Measurements from ENCODE around the gene ANKMY1. TPM values are rescaled to one million over a fixed set of nuclear protein-coding genes. Genes with fewer than 3 reads are reported as not detected.

ANKMY1 gene
- total and polyA plus RNA-seq, 9 donors, result 5.2 to 10.8 (median 7.7) TPM

- WGBS (ENCODE audit: insufficient coverage), result 16% methylated on average over 42 of the region's 52 CpGs
- H3K4me3 ChIP-seq (ENCODE audit: low read length), result no peak overlapping the region
Observed at GRCh38 chr2:240520130-240520973, 37.4 kb downstream of the ANKMY1 start.

GRCh38 chr2:240519396-240520129 lies 38.2 kb downstream of the ANKMY1 start:
- H3K4me3 ChIP-seq (ENCODE audit: low read length), result no peak overlapping the region

More at GRCh38 chr2:240520130-240520973, 37.4 kb downstream of the ANKMY1 start:
- H3K9me3 ChIP-seq (replicated peaks; ENCODE audit: control insufficient read depth, low read depth, low read length), result no peaks in the 10 kb centered on the region
- H3K36me3 ChIP-seq (ENCODE audit: control insufficient read depth, insufficient read depth, low read length), result peaks cover 13% of the 10 kb centered on the region
- H3K27me3 ChIP-seq (ENCODE audit: control insufficient read depth, insufficient read depth, low read length), result peaks cover 16% of the 10 kb centered on the region
- no peak for DNase-seq
- peaks cover 11% of the 10 kb centered on the region for H3K4me1 ChIP-seq (ENCODE audit: control insufficient read depth, insufficient read depth, low read length)
- H3K27ac ChIP-seq (ENCODE audit: low read length), result no peak overlapping the region

DNA sequence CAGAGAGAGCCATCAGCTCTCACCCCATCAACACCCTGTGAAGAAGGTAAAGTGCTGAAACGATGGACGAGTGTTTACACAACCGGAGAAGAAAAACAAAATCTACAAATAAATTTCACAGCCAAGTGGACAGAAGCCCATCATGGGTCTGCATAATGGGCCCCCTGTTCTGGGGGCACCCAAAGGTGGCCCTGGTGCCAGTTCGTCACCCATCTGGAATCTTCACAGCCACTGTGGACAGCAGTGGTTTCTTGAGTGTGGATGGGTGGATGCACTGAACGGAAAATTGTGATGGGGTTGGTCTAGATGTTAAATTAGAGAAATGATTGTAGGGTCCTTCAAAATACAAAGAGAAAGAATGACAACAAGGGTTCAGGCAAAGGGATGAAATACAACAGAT lies 38.8 kb downstream of the ANKMY1 start:
- 56% methylated on average over 2 of the region's 5 CpGs for WGBS (ENCODE audit: insufficient coverage)

More at GRCh38 chr2:240519396-240520129, 38.2 kb downstream of the ANKMY1 start:
- H3K4me1 ChIP-seq (ENCODE audit: control insufficient read depth, insufficient read depth, low read length), result peaks cover 11% of the 10 kb centered on the region
- 11% methylated on average over 10 of the region's 25 CpGs for WGBS (ENCODE audit: insufficient coverage)
- DNase-seq, result peak; percentile 52
- peaks cover 16% of the 10 kb centered on the region for H3K27me3 ChIP-seq (ENCODE audit: control insufficient read depth, insufficient read depth, low read length)
- H3K27ac ChIP-seq (ENCODE audit: low read length), result no peak overlapping the region
- peaks cover 10% of the 10 kb centered on the region for H3K36me3 ChIP-seq (ENCODE audit: control insufficient read depth, insufficient read depth, low read length)
- no peaks in the 10 kb centered on the region for H3K9me3 ChIP-seq (replicated peaks; ENCODE audit: control insufficient read depth, low read depth, low read length)

DNA sequence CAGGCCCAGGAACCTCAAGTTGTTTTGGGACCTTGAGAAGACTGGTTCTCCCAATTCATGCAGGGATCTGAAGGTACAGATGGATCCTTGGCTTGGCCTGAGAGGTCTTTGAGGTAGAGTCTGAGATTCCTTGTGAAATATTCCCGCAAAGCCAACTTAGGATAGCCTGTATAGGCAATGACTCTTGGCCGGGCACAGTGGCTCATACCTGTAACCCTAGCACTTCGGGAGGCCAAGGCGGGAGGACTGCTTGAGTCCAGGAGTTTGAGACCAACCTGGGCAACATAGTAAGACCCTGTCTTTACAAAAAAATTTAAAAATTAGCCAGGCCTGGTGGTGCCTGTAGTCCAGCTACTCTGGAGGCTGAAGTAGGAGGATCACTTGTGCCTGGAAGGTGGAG lies 40.4 kb downstream of the ANKMY1 start:
- WGBS (ENCODE audit: insufficient coverage), result 100% methylated on average over 4 of the region's 4 CpGs
- H3K4me1 ChIP-seq (ENCODE audit: control insufficient read depth, insufficient read depth, low read length), result peaks cover 11% of the 10 kb centered on the region
- DNase-seq, result no peak

More for the DNA sequence above, 38.8 kb downstream of the ANKMY1 start:
- Histone ChIP-seq H3K27ac (ENCODE audit: low read length) (no peak overlapping the region), H3K4me3 (ENCODE audit: low read length) (no peak overlapping the region), H3K4me1 (ENCODE audit: control insufficient read depth, insufficient read depth, low read length) (peaks cover 11% of the 10 kb centered on the region), H3K9me3 (replicated peaks; ENCODE audit: control insufficient read depth, low read depth, low read length) (no peaks in the 10 kb centered on the region), H3K27me3 (ENCODE audit: control insufficient read depth, insufficient read depth, low read length) (peaks cover 16% of the 10 kb centered on the region), H3K36me3 (ENCODE audit: control insufficient read depth, insufficient read depth, low read length) (peaks cover 10% of the 10 kb centered on the region)
- DNase-seq, result no peak

GRCh38 chr2:240514631-240515030 lies 43.2 kb downstream of the ANKMY1 start:
- peaks cover 3% of the 10 kb centered on the region for H3K27me3 ChIP-seq (ENCODE audit: control insufficient read depth, insufficient read depth, low read length)
- H3K36me3 ChIP-seq (ENCODE audit: control insufficient read depth, insufficient read depth, low read length), result peaks cover 8% of the 10 kb centered on the region
- peaks cover 3% of the 10 kb centered on the region for H3K4me1 ChIP-seq (ENCODE audit: control insufficient read depth, insufficient read depth, low read length)
- no peak for DNase-seq
- 96% methylated on average over 2 of the region's 2 CpGs for WGBS (ENCODE audit: insufficient coverage)
- no peaks in the 10 kb centered on the region for H3K9me3 ChIP-seq (replicated peaks; ENCODE audit: control insufficient read depth, low read depth, low read length)
- no peak overlapping the region for H3K4me3 ChIP-seq (ENCODE audit: low read length)
- H3K27ac ChIP-seq (ENCODE audit: low read length), result no peak overlapping the region

More for the DNA sequence above, 40.4 kb downstream of the ANKMY1 start:
- peaks cover 16% of the 10 kb centered on the region for H3K27me3 ChIP-seq (ENCODE audit: control insufficient read depth, insufficient read depth, low read length)
- H3K4me3 ChIP-seq (ENCODE audit: low read length), result no peak overlapping the region
- H3K27ac ChIP-seq (ENCODE audit: low read length), result no peak overlapping the region
- H3K9me3 ChIP-seq (replicated peaks; ENCODE audit: control insufficient read depth, low read depth, low read length), result no peaks in the 10 kb centered on the region
- H3K36me3 ChIP-seq (ENCODE audit: control insufficient read depth, insufficient read depth, low read length), result peaks cover 5% of the 10 kb centered on the region

DNA sequence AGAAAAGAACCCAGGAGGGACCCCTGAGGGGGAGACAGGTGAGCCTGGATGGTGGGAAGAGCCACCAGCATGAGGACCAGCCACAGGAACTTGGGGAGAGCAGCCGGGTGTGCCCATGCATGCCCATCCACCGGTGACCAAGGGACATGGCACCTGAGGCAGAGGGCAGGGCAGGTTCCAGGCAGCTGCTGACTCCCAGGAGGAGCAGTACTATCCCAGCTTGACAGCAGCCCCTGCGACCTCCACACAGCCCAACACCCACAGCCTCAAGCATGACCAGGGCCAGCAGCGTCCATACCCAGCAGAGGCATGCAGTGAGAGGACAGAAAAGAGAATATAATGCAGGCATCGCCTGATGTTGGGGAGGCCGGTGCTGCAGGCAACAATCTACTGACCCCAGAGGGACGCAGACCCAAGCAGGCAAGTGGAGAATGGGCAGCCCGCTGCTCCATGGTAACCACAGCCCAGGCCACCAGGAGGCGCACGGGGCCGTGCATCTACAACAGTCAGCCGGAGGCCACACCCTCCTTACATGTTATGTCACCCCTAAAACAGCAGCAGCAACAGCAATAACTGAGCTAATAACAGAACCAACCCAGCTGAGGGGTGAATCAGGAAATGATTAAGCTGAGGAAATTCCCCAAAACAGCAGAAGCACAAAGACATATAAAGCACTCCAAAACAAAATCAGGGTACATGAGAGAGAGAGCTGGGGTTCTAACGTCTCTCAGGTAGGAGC lies 44.1 kb downstream of the ANKMY1 start:
- 8% methylated on average over 5 of the region's 13 CpGs for WGBS (ENCODE audit: insufficient coverage)
- Histone ChIP-seq H3K27ac (ENCODE audit: low read length) (no peak overlapping the region), H3K9me3 (replicated peaks; ENCODE audit: control insufficient read depth, low read depth, low read length) (no peaks in the 10 kb centered on the region), H3K4me1 (ENCODE audit: control insufficient read depth, insufficient read depth, low read length) (no peaks in the 10 kb centered on the region), H3K36me3 (ENCODE audit: control insufficient read depth, insufficient read depth, low read length) (peaks cover 8% of the 10 kb centered on the region), H3K4me3 (ENCODE audit: low read length) (no peak overlapping the region), H3K27me3 (ENCODE audit: control insufficient read depth, insufficient read depth, low read length) (no peaks in the 10 kb centered on the region)
- DNase-seq, result peak; percentile 69

- Histone ChIP-seq H3K4me1 (ENCODE audit: control insufficient read depth, insufficient read depth, low read length) (no peaks in the 10 kb centered on the region), H3K36me3 (ENCODE audit: control insufficient read depth, insufficient read depth, low read length) (peaks cover 8% of the 10 kb centered on the region), H3K27ac (ENCODE audit: low read length) (no peak overlapping the region), H3K27me3 (ENCODE audit: control insufficient read depth, insufficient read depth, low read length) (no peaks in the 10 kb centered on the region), H3K9me3 (replicated peaks; ENCODE audit: control insufficient read depth, low read depth, low read length) (no peaks in the 10 kb centered on the region), H3K4me3 (ENCODE audit: low read length) (no peak overlapping the region)
- DNase-seq, result no peak
- WGBS (ENCODE audit: insufficient coverage), result 89% methylated on average over 16 of the region's 21 CpGs
Observed at GRCh38 chr2:240512666-240513535, 44.9 kb downstream of the ANKMY1 start.

GRCh38 chr2:240512109-240512485 lies 45.7 kb downstream of the ANKMY1 start:
- H3K4me1 ChIP-seq (ENCODE audit: control insufficient read depth, insufficient read depth, low read length), result no peaks in the 10 kb centered on the region
- DNase-seq, result no peak
- H3K27ac ChIP-seq (ENCODE audit: low read length), result no peak overlapping the region
- H3K4me3 ChIP-seq (ENCODE audit: low read length), result no peak overlapping the region
- H3K36me3 ChIP-seq (ENCODE audit: control insufficient read depth, insufficient read depth, low read length), result peaks cover 8% of the 10 kb centered on the region
- H3K27me3 ChIP-seq (ENCODE audit: control insufficient read depth, insufficient read depth, low read length), result no peaks in the 10 kb centered on the region
- H3K9me3 ChIP-seq (replicated peaks; ENCODE audit: control insufficient read depth, low read depth, low read length), result no peaks in the 10 kb centered on the region
- WGBS (ENCODE audit: insufficient coverage), result 94% methylated on average over 11 of the region's 11 CpGs

- peaks cover 8% of the 10 kb centered on the region for H3K36me3 ChIP-seq (ENCODE audit: control insufficient read depth, insufficient read depth, low read length)
- DNase-seq, result no peak
- no peaks in the 10 kb centered on the region for H3K9me3 ChIP-seq (replicated peaks; ENCODE audit: control insufficient read depth, low read depth, low read length)
- 88% methylated on average over 30 of the region's 31 CpGs for WGBS (ENCODE audit: insufficient coverage)
- no peaks in the 10 kb centered on the region for H3K27me3 ChIP-seq (ENCODE audit: control insufficient read depth, insufficient read depth, low read length)
- H3K27ac ChIP-seq (ENCODE audit: low read length), result no peak overlapping the region
- H3K4me1 ChIP-seq (ENCODE audit: control insufficient read depth, insufficient read depth, low read length), result no peaks in the 10 kb centered on the region
- H3K4me3 ChIP-seq (ENCODE audit: low read length), result no peak overlapping the region
Observed at GRCh38 chr2:240511351-240512108, 46.3 kb downstream of the ANKMY1 start.
